GM18951 (cell line): ENCODE data around the gene MYH9.
"Not testable (repeated sequence)": the region's sequence is repeated elsewhere in the genome, so short reads cannot be mapped to it uniquely, and the experiment has no call there.

ENCODE experiments used
- POLR2A ChIP-seq: IDR thresholded peaks from 4 replicates; pipeline ENCODE4 v1.6.1; 2011; ENCODE audit warnings: mild to moderate bottlenecking; ENCODE audit not compliant: insufficient read length, insufficient read depth; ENCODE audit errors: extremely low read depth
- in situ Hi-C: fragments of 300-500 bp; cut with MboI; formaldehyde crosslinking; loops from one replicate; pipeline ENCODE4 v1.12.0; 2022; ENCODE audit warnings: low sequenced_read_pairs, mixed read lengths, inconsistent platforms; ENCODE audit not compliant: unreplicated experiment

MYH9 gene

GRCh38 chr22:36422287-36423014 is 34.7 kb upstream of the MYH9 start:
- in situ Hi-C loops = no loop called here
- no peak for TF ChIP-seq POLR2A

- TF ChIP-seq POLR2A = no peak
- in situ Hi-C loops = no loop called here
Measured at GRCh38 chr22:36419912-36420882, 32.4 kb upstream of the MYH9 start.

- in situ Hi-C loops = no loop called here
- no peak for TF ChIP-seq POLR2A
Measured at GRCh38 chr22:36419177-36419911, 31.6 kb upstream of the MYH9 start.

DNA sequence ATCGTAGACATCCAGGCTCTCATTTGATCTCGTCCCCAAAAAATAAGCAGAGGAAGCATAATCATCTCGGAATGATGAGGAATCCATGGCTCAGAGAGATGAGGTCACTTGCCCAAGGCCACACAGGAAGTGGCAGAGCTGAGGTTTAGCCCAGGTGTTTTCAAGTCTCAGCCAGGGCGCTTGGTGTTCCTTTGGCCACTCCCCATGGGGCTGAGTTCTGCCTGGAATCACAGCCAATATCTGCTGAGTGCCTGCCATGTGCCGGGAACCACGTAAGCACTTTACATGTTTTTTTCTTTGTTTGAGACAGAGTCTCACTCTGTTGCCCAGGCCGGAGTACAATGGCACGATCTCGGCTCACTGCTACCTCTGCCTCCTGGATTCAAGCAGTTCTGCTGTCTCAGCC is 29.5 kb upstream of the MYH9 start:
- in situ Hi-C loops = no loop called here
- TF ChIP-seq POLR2A = no peak

DNA sequence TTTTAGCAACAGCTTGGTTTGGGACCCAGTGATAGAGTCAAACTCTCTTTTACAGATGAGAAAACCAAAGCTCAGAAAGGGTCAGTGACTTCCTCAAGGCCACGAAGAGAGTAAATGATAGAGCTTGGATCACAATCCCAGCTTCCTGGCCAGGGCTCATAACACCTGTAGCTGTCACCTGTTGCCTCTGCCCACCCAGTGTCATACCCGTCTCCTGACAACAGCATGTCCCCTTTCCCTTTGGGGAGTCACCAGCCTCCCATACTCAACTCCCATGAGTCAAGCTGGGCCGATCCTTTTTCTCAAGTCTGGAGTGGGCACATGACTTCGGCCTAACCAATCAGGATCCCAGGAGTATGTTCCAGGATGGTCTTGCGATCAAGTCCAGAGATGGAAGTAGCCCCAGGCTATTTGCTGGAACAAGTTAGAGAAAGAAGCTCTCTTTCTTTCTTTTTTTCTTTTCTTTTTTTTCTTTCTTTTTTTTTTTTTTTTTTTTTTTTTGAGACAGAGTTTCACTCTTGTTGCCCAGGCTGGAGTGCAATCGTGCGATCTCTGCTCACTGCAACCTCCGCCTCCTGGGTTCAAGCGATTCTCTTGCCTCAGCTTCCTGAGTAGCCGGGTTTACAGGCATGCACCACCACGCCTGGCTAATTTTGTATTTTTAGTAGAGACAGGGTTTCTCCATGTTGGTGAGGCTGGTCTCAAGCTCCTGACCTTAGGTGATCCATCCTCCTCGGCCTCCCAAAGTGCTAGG is 27.8 kb upstream of the MYH9 start:
- in situ Hi-C loops = no loop called here
- no peak for TF ChIP-seq POLR2A

- no peak for TF ChIP-seq POLR2A
- in situ Hi-C loops = no loop called here
Measured at GRCh38 chr22:36413022-36413775, 25.4 kb upstream of the MYH9 start.

GRCh38 chr22:36411589-36412258 is 24.0 kb upstream of the MYH9 start:
- TF ChIP-seq POLR2A = no peak
- in situ Hi-C loops = no loop called here

DNA sequence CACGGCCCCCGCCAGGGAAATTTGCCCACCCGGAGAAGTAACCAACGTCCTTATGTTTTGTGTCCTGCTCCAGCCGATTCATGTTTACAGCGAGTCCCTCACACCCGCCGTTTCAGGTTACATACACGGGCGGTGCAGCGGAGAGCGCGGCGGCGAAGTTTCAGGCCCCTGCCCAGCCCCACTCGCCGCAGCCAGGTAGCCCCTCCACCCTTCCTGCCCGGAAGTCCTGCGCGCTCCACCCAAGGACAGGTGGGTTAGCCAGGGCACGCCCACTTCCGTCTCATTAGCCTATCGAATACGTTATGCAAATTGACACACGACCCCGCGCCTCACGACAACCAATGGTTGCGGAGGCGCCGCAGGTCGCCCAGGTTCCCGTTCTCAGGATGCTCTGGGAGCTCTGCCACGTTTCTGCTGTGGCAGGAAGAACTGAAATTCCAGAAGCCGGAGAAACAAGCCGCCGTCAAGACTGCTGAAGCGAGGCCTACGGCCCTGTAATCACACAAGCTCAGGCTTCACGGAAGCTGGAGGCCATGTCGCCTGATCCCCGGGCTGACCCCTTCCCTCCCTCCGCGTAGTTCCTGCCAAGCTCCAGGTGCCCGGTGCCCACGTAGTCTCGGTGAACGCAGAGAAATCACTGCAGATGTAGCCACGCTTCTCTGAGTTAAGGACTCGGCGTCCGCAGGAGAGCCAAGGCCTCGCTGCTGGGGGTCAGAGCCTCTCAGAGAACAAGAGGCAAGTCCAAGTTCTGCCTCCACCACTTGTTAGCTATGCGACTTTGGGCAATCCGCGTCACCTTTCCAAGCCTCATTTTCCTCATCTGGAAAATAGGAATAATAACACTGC is 22.4 kb upstream of the MYH9 start:
- in situ Hi-C loops = no loop called here
- no peak for TF ChIP-seq POLR2A

GRCh38 chr22:36409554-36409910 is 21.8 kb upstream of the MYH9 start:
- in situ Hi-C loops = not testable (repeated sequence)

GRCh38 chr22:36409056-36409455 is 21.3 kb upstream of the MYH9 start:
- TF ChIP-seq POLR2A = no peak

GRCh38 chr22:36406721-36407120 is 19.0 kb upstream of the MYH9 start:
- no peak for TF ChIP-seq POLR2A
- in situ Hi-C loops = no loop called here

More at GRCh38 chr22:36409056-36409455, 21.3 kb upstream of the MYH9 start:
- in situ Hi-C loops = no loop called here
